ENCODE results near the gene ARHGDIB. TPM values are rescaled to one million over a fixed set of nuclear protein-coding genes. Genes with fewer than 3 reads are reported as not detected.

Gene ARHGDIB
- total and polyA plus RNA-seq, 10 of the 15 experiments (the other 5 are each of a cell fraction or from before 2014, with no cell fraction given): 796 to 2,849 (median 1,346) TPM

DNA sequence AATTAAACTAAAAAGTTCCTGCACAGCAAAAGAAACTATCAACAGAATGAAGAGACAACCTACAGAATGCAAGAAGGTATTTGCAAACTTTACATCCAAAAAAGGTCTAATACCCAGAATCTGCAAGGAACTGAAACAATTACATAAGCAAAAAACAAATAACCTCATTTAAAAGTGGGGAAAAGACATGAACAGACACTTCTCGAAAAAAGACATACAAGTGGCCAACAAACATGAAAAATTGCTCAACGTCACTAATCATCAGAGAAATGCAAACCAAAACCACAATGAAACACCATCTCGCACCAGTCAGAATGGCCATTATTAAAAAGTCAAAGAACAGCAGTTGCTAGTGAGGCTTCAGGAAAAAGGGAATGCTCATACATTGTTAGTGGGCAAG, 26.6 kb upstream of the ARHGDIB start:
- peak; percentile 69 for ATAC-seq
- TF ChIP-seq ZNF207 (IDR thresholded peaks at IDR 0.05; ENCODE audit: borderline replicate concordance) (no peak), TCF7 (IDR thresholded peaks at IDR 0.05; ENCODE audit: borderline replicate concordance) (no peak), SPI1 (IDR thresholded peaks at IDR 0.05; ENCODE audit: borderline replicate concordance, insufficient read depth, low read depth, low read length) (peak; percentile 55; the same call in 1 of the 2 replicates), HCFC1 (IDR thresholded peaks at IDR 0.05; ENCODE audit: low read length) (no peak), ZNF274 (IDR thresholded peaks at IDR 0.05; ENCODE audit: insufficient read depth, insufficient read length) (no peak), SIX5 (IDR thresholded peaks at IDR 0.05; ENCODE audit: low read depth, low read length, severe bottlenecking) (no peak), IKZF1 (conservative IDR thresholded peaks at IDR 0.05) (no peak), NR2C2 (IDR thresholded peaks at IDR 0.05; ENCODE audit: borderline replicate concordance, control insufficient read depth, insufficient read length, low read depth) (no peak), HDAC2 (IDR thresholded peaks at IDR 0.05) (no peak), ZNF24 (IDR thresholded peaks at IDR 0.05) (no peak)
- TF ChIP-seq, protein P1, sequence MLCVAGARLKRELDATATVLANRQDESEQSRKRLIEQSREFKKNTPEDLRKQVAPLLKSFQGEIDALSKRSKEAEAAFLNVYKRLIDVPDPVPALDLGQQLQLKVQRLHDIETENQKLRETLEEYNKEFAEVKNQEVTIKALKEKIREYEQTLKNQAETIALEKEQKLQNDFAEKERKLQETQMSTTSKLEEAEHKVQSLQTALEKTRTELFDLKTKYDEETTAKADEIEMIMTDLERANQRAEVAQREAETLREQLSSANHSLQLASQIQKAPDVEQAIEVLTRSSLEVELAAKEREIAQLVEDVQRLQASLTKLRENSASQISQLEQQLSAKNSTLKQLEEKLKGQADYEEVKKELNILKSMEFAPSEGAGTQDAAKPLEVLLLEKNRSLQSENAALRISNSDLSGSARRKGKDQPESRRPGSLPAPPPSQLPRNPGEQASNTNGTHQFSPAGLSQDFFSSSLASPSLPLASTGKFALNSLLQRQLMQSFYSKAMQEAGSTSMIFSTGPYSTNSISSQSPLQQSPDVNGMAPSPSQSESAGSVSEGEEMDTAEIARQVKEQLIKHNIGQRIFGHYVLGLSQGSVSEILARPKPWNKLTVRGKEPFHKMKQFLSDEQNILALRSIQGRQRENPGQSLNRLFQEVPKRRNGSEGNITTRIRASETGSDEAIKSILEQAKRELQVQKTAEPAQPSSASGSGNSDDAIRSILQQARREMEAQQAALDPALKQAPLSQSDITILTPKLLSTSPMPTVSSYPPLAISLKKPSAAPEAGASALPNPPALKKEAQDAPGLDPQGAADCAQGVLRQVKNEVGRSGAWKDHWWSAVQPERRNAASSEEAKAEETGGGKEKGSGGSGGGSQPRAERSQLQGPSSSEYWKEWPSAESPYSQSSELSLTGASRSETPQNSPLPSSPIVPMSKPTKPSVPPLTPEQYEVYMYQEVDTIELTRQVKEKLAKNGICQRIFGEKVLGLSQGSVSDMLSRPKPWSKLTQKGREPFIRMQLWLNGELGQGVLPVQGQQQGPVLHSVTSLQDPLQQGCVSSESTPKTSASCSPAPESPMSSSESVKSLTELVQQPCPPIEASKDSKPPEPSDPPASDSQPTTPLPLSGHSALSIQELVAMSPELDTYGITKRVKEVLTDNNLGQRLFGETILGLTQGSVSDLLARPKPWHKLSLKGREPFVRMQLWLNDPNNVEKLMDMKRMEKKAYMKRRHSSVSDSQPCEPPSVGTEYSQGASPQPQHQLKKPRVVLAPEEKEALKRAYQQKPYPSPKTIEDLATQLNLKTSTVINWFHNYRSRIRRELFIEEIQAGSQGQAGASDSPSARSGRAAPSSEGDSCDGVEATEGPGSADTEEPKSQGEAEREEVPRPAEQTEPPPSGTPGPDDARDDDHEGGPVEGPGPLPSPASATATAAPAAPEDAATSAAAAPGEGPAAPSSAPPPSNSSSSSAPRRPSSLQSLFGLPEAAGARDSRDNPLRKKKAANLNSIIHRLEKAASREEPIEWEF (IDR thresholded peaks at IDR 0.05; ENCODE audit: insufficient replicate concordance, low read depth, low read length): no peak
- TF ChIP-seq, protein P2, sequence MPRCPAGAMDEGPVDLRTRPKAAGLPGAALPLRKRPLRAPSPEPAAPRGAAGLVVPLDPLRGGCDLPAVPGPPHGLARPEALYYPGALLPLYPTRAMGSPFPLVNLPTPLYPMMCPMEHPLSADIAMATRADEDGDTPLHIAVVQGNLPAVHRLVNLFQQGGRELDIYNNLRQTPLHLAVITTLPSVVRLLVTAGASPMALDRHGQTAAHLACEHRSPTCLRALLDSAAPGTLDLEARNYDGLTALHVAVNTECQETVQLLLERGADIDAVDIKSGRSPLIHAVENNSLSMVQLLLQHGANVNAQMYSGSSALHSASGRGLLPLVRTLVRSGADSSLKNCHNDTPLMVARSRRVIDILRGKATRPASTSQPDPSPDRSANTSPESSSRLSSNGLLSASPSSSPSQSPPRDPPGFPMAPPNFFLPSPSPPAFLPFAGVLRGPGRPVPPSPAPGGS (IDR thresholded peaks at IDR 0.05; ENCODE audit: borderline replicate concordance, insufficient read depth, low read depth, low read length, poor library complexity, severe bottlenecking): no peak
- TF ChIP-seq, protein P3, sequence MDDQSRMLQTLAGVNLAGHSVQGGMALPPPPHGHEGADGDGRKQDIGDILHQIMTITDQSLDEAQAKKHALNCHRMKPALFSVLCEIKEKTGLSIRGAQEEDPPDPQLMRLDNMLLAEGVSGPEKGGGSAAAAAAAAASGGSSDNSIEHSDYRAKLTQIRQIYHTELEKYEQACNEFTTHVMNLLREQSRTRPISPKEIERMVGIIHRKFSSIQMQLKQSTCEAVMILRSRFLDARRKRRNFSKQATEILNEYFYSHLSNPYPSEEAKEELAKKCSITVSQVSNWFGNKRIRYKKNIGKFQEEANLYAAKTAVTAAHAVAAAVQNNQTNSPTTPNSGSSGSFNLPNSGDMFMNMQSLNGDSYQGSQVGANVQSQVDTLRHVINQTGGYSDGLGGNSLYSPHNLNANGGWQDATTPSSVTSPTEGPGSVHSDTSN (IDR thresholded peaks at IDR 0.05; ENCODE audit: insufficient replicate concordance, low read depth, low read length): peak; percentile 24

More for the DNA sequence above, 26.6 kb upstream of the ARHGDIB start:
- RAD21 ChIA-PET (ENCODE audit: unreplicated experiment): no interaction called here
- Histone ChIP-seq H3K36me3 (ENCODE audit: control insufficient read depth in 2 of 2, insufficient read depth in 2 of 2, low read length in 1 of 2) (no peaks in the 10 kb centered on the region), H3K9me3 (replicated peaks; ENCODE audit: control insufficient read depth, insufficient read depth, low read length) (no peaks in the 10 kb centered on the region; the same call in 1 of the 3 replicates), H3K27ac (ENCODE audit: control insufficient read depth, insufficient read depth) (no peak overlapping the region), H3K4me1 (ENCODE audit: control insufficient read depth, insufficient read depth, low read length) (peaks cover 14% of the 10 kb centered on the region), H3K4me2 (ENCODE audit: control insufficient read depth, insufficient read depth) (no peak overlapping the region; the same call in 1 of the 2 replicates), H3K79me2 (ENCODE audit: control insufficient read depth, insufficient read depth, low read length) (no peaks in the 10 kb centered on the region), H3K27me3 (replicated peaks in 1 of 2; ENCODE audit: control insufficient read depth in 2 of 2, insufficient read depth in 2 of 2, low read length in 1 of 2) (no peaks in the 10 kb centered on the region), H3K9ac (ENCODE audit: control insufficient read depth, insufficient read depth, low read length) (no peak overlapping the region), H3K4me3 (no peak overlapping the region), H4K20me1 (ENCODE audit: control insufficient read depth, insufficient read depth) (no peaks in the 10 kb centered on the region), H2AFZ (ENCODE audit: control insufficient read depth, low read depth, low read length) (no peak overlapping the region)
- 17% methylated on average over 3 of the region's 3 CpGs for WGBS (ENCODE audit: insufficient coverage, insufficient replicate concordance, low lambda C conversion rate, missing lambda C conversion rate)
- CTCF ChIA-PET: no interaction called here
- intact Hi-C loops (cut with micrococcal nuclease; ENCODE audit: unreplicated experiment): loop anchor here (5.0 kb wide), 1 partner anchor 36 kb away; no protein-coding TSS in a partner anchor
- SMC1A ChIA-PET (ENCODE audit: uncharacterized antibody, unreplicated experiment): interaction anchor here (0.6 to 16.7 kb wide), 3 partner anchors 85 to 154 kb away, joined by 4 to 242 read pairs (median 5); partner anchors contain the start of gene ART4
- DNase-seq (ENCODE audit: low read depth, low spot score) (no peak), FAIRE-seq (no peak)
- POLR2A ChIA-PET: interaction anchor here (0.8 kb wide), 1 partner anchor 43 kb away, joined by 3 read pairs; no protein-coding TSS in a partner anchor
- in situ Hi-C loops (cut with MboI): loop anchor here (10.0 kb wide), 1 partner anchor 363 kb away; no protein-coding TSS in a partner anchor
- BruUV-seq (replicated peaks): no TSS peak

All from GM12878 (cell line).